Liver (tissue), 9 donors: ENCODE results near the gene HYAL3. TPM values are rescaled to one million over a fixed set of nuclear protein-coding genes. Genes with fewer than 3 reads are reported as not detected.

Experiments
- DNase-seq: peaks from one replicate; pipeline ENCODE4 v3.0.0-alpha.2; 2017; ENCODE audit warnings: low spot score
- H3K27ac ChIP-seq, 2 donors: one replicate each; pipeline ENCODE4 v1.7.0; 2013; ENCODE audit warnings: inconsistent platforms in 2 of 2, low read length in 2 of 2, control low read depth in 1 of 2, low read depth in 1 of 2, mild to moderate bottlenecking in 1 of 2
- H3K27me3 ChIP-seq, 4 donors: one replicate each; pipeline versions ENCODE4 v1.6.1 to v1.7.0; 2013; ENCODE audit warnings: low read length in 3 of 4, inconsistent platforms in 1 of 4, mild to moderate bottlenecking in 1 of 4, moderate library complexity in 1 of 4; ENCODE audit not compliant: control insufficient read depth in 4 of 4, insufficient read depth in 4 of 4
- H3K36me3 ChIP-seq, 4 donors: one replicate each; pipeline versions ENCODE4 v1.6.1 to v1.7.0; 2013; ENCODE audit warnings: low read length in 3 of 4, mild to moderate bottlenecking in 3 of 4, low read depth in 1 of 4, moderate library complexity in 1 of 4; ENCODE audit not compliant: control insufficient read depth in 4 of 4, insufficient read depth in 3 of 4
- H3K4me1 ChIP-seq, 4 donors: one replicate each; pipeline versions ENCODE4 v1.6.1 to v1.7.0; 2013; ENCODE audit warnings: low read length in 3 of 4, mild to moderate bottlenecking in 3 of 4, moderate library complexity in 1 of 4; ENCODE audit not compliant: control insufficient read depth in 4 of 4, insufficient read depth in 4 of 4
- H3K4me3 ChIP-seq, 3 donors: one replicate each; pipeline versions ENCODE4 v1.6.1 to v1.7.0; 2013; ENCODE audit warnings: low read length in 3 of 3, control low read depth in 1 of 3, low read depth in 1 of 3, mild to moderate bottlenecking in 1 of 3
- H3K9ac ChIP-seq, 2 donors: one replicate each; pipeline ENCODE4 v1.7.0; 2013; ENCODE audit warnings: low read length in 2 of 2, mild to moderate bottlenecking in 2 of 2, moderate library complexity in 2 of 2, control low read depth in 1 of 2, low read depth in 1 of 2
- H3K9me3 ChIP-seq, 4 donors: one replicate each; pipeline versions ENCODE4 v1.6.1 to v1.7.0; 2013; ENCODE audit warnings: low read length in 3 of 4; ENCODE audit not compliant: control insufficient read depth in 4 of 4
- EGR1 ChIP-seq, 2 donors: IDR thresholded peaks; 2 replicates each; pipeline ENCODE4 v1.6.1; 2016 to 2018; ENCODE audit warnings: antibody characterized with exemption in 2 of 2, low read depth in 2 of 2
- FOXA1 ChIP-seq: IDR thresholded peaks from 2 replicates; pipeline ENCODE4 v1.6.1; 2016; ENCODE audit warnings: antibody characterized with exemption
- FOXA2 ChIP-seq: IDR thresholded peaks from 2 replicates; pipeline ENCODE4 v1.6.1; 2016; ENCODE audit warnings: antibody characterized with exemption
- GABPA ChIP-seq, 2 donors: IDR thresholded peaks in 1 of 2; conservative IDR thresholded peaks in 1 of 2; 2 replicates each; pipeline ENCODE4 v1.6.1; 2016; ENCODE audit warnings: antibody characterized with exemption in 2 of 2, mild to moderate bottlenecking in 1 of 2, moderate library complexity in 1 of 2
- HNF4A ChIP-seq, 2 donors: conservative IDR thresholded peaks; 2 replicates each; pipeline ENCODE4 v1.6.1; 2016; ENCODE audit warnings: antibody characterized with exemption in 2 of 2, mild to moderate bottlenecking in 2 of 2
- HNF4G ChIP-seq: IDR thresholded peaks from 2 replicates; pipeline ENCODE4 v1.6.1; 2016; ENCODE audit warnings: antibody characterized with exemption
- JUND ChIP-seq, 2 donors: IDR thresholded peaks; 2 replicates each; pipeline ENCODE4 v1.6.1; 2016; ENCODE audit warnings: antibody characterized with exemption in 2 of 2
- MAX ChIP-seq: IDR thresholded peaks from 2 replicates; pipeline ENCODE4 v1.6.1; 2016; ENCODE audit warnings: antibody characterized with exemption
- RAD21 ChIP-seq, 2 donors: IDR thresholded peaks; 2 replicates each; pipeline ENCODE4 v1.6.1; 2016; ENCODE audit warnings: antibody characterized with exemption in 2 of 2, mild to moderate bottlenecking in 2 of 2
- RXRA ChIP-seq, 2 donors: IDR thresholded peaks; 2 replicates each; pipeline ENCODE4 v1.6.1; 2017 to 2018; ENCODE audit warnings: antibody characterized with exemption in 2 of 2, mild to moderate bottlenecking in 1 of 2
- SP1 ChIP-seq: IDR thresholded peaks from 2 replicates; pipeline ENCODE4 v1.6.1; 2018; ENCODE audit warnings: antibody characterized with exemption, mild to moderate bottlenecking
- TAF1 ChIP-seq: conservative IDR thresholded peaks from 2 replicates; pipeline ENCODE4 v1.6.1; 2016; ENCODE audit warnings: antibody characterized with exemption, mild to moderate bottlenecking
- YY1 ChIP-seq: IDR thresholded peaks from 2 replicates; pipeline ENCODE4 v1.6.1; 2016; ENCODE audit warnings: antibody characterized with exemption, mild to moderate bottlenecking
- ZBTB33 ChIP-seq: IDR thresholded peaks from 2 replicates; pipeline ENCODE4 v1.6.1; 2016; ENCODE audit warnings: antibody characterized with exemption
- WGBS: extraction: QIAGEN DNeasy Blood & Tissue Kit; methylation state at CpG from one replicate; pipeline ENCODE4 v1.1.7; 2013; 5-methylcytosine and 5-hydroxymethylcytosine counted together
- polyA plus RNA-seq, 2 donors: library from polyadenylated mRNA; stranded (reverse) in 1 of 2; unstranded in 1 of 2; fragments of 200-250 nt in 1 of 2; fragments of >200 nt in 1 of 2; fragmentation: Nextera tagmentation in 1 of 2; extraction: Ambion mirVana in 1 of 2; gene quantifications; one replicate each; pipeline versions ENCODE4 v1.2.1 to v1.2.3, GENCODE V29; 2013 to 2015
- total RNA-seq, 2 donors: library from RNA; depleted of rRNA; stranded (reverse); fragments of >200 nt; gene quantifications; one replicate each; pipeline ENCODE4 v1.2.3, GENCODE V29; 2014
- TF ChIP-seq, protein P1 (sequence below): IDR thresholded peaks from 2 replicates; pipeline ENCODE4 v1.6.1; 2016; ENCODE audit warnings: antibody characterized with exemption, mild to moderate bottlenecking
- TF ChIP-seq, protein P2 (sequence below): fragments of 150-350 bp; IDR thresholded peaks from 2 replicates; pipeline ENCODE4 v1.5.1; 2017; ENCODE audit warnings: improper control_type of control experiment, low read depth, low read length; ENCODE audit not compliant: missing input control
- donor health status: healthy.
- donor health status: healthy.
- donor health status: healthy.
- donor health status: healthy.
- donor health status: healthy.

HYAL3 gene
- total and polyA plus RNA-seq, 4 donors, result 1.8 to 6.6 (median 2.0) TPM

DNA sequence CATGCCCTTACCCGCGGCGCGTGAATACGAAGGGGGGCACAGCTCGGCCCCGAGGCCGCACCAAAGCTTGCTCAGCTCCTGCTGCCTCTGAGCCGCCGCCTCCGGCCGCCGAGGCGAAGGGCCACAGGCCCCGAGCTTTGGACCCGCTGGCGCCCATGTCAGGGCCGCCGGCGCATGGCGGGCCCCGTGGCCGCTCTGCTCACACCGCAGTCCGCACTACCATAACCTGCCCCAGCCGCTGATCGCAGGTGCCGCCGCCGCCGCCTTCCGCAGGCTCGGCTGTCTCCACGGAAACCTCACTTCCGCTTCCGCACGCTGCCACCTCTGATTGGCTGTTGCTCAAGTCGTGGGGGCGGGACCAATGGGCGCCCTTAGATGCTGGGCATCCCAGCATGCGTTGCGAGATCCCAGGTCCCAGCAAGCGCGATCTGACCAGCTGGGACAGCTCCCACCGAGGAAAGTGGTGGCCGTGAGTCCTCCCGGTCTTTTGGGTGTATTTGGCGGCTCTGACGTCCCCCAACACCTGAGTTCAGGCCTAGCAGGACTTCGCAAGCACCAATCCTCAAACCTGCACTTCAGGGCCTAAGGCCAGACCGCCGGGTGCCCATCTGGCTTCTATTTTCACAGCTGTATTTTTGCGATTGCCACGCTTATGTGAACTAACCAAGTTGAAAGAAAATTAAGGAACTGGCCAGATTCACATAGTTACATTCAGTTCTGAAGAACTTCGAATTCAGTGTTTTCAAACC is 28.9 kb upstream of the HYAL3 start, which contains the start of gene TUSC2:
TUSC2 (minus strand) TSS at position 281 of the 749 bp plus-strand sequence; CDS start at position 157, 124 bp downstream.
- peak; percentile 63 for TF ChIP-seq SP1
- TF ChIP-seq, protein P1, sequence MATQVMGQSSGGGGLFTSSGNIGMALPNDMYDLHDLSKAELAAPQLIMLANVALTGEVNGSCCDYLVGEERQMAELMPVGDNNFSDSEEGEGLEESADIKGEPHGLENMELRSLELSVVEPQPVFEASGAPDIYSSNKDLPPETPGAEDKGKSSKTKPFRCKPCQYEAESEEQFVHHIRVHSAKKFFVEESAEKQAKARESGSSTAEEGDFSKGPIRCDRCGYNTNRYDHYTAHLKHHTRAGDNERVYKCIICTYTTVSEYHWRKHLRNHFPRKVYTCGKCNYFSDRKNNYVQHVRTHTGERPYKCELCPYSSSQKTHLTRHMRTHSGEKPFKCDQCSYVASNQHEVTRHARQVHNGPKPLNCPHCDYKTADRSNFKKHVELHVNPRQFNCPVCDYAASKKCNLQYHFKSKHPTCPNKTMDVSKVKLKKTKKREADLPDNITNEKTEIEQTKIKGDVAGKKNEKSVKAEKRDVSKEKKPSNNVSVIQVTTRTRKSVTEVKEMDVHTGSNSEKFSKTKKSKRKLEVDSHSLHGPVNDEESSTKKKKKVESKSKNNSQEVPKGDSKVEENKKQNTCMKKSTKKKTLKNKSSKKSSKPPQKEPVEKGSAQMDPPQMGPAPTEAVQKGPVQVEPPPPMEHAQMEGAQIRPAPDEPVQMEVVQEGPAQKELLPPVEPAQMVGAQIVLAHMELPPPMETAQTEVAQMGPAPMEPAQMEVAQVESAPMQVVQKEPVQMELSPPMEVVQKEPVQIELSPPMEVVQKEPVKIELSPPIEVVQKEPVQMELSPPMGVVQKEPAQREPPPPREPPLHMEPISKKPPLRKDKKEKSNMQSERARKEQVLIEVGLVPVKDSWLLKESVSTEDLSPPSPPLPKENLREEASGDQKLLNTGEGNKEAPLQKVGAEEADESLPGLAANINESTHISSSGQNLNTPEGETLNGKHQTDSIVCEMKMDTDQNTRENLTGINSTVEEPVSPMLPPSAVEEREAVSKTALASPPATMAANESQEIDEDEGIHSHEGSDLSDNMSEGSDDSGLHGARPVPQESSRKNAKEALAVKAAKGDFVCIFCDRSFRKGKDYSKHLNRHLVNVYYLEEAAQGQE, result peak; percentile 74
- no peak for TF ChIP-seq RAD21 (IDR thresholded peaks at IDR 0.05)
- TF ChIP-seq GABPA (IDR thresholded peaks at IDR 0.05 in 1 of 2, conservative IDR thresholded peaks at IDR 0.05 in 1 of 2), result peak; percentile 75 to 95
- peak; percentile 55 for TF ChIP-seq MAX
- TF ChIP-seq TAF1, result no peak
- no peak for TF ChIP-seq FOXA2
- TF ChIP-seq YY1, result peak; percentile 75
- TF ChIP-seq EGR1 (IDR thresholded peaks at IDR 0.05; ENCODE audit: low read depth in 2 of 2), result peak in 1 of 2 donors; percentile 83

GRCh38 chr3:50327129-50327528 is 27.9 kb upstream of the HYAL3 start:
- H3K4me1 ChIP-seq, result peaks cover 2 to 59% (median 40%) of the 10 kb centered on the region in 4 donors
- TF ChIP-seq ZBTB33 (no peak), GABPA (IDR thresholded peaks at IDR 0.05 in 1 of 2, conservative IDR thresholded peaks at IDR 0.05 in 1 of 2) (no peak), SP1 (no peak), HNF4A (conservative IDR thresholded peaks at IDR 0.05) (no peak), FOXA2 (no peak), FOXA1 (no peak), RXRA (IDR thresholded peaks at IDR 0.05) (no peak), JUND (IDR thresholded peaks at IDR 0.05) (no peak), YY1 (no peak), TAF1 (no peak), MAX (no peak), RAD21 (IDR thresholded peaks at IDR 0.05) (no peak), HNF4G (no peak)
- TF ChIP-seq, protein P1, result no peak
- TF ChIP-seq, protein P2, sequence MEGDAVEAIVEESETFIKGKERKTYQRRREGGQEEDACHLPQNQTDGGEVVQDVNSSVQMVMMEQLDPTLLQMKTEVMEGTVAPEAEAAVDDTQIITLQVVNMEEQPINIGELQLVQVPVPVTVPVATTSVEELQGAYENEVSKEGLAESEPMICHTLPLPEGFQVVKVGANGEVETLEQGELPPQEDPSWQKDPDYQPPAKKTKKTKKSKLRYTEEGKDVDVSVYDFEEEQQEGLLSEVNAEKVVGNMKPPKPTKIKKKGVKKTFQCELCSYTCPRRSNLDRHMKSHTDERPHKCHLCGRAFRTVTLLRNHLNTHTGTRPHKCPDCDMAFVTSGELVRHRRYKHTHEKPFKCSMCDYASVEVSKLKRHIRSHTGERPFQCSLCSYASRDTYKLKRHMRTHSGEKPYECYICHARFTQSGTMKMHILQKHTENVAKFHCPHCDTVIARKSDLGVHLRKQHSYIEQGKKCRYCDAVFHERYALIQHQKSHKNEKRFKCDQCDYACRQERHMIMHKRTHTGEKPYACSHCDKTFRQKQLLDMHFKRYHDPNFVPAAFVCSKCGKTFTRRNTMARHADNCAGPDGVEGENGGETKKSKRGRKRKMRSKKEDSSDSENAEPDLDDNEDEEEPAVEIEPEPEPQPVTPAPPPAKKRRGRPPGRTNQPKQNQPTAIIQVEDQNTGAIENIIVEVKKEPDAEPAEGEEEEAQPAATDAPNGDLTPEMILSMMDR, result no peak
- no peak for DNase-seq
- H3K9ac ChIP-seq, result peak overlapping the region; percentile 59 to 75
- H3K9me3 ChIP-seq, result no peaks in the 10 kb centered on the region
- H3K4me3 ChIP-seq, result peak overlapping the region; percentile 82 to 87 (median 83)
- no peaks in the 10 kb centered on the region for H3K27me3 ChIP-seq
- no peak overlapping the region for H3K27ac ChIP-seq
- peaks cover 4 to 33% (median 17%) of the 10 kb centered on the region in 4 donors for H3K36me3 ChIP-seq
- WGBS, result 73% methylated on average over 4 of the region's 4 CpGs

More for the DNA sequence above, 28.9 kb upstream of the HYAL3 start, which contains the start of gene TUSC2:
- H3K4me3 ChIP-seq, result peak within 1 kb of the TSS; percentile 82 to 87 (median 83)
- H3K9ac ChIP-seq, result peak within 1 kb of the TSS; percentile 63 to 75
- peaks cover 2 to 51% (median 34%) of the 10 kb centered on the region in 4 donors for H3K4me1 ChIP-seq
- 1% methylated on average over 55 of the region's 55 CpGs for WGBS
- H3K27ac ChIP-seq, result peak within 1 kb of the TSS; percentile 72 to 74
- H3K36me3 ChIP-seq, result peaks cover 4 to 34% (median 17%) of the 10 kb centered on the region in 4 donors
- H3K9me3 ChIP-seq, result no peaks in the 10 kb centered on the region
- no peaks in the 10 kb centered on the region for H3K27me3 ChIP-seq
- peak; percentile 96 for DNase-seq
